Left renal pelvis (tissue), 4 donors: Measurements from ENCODE around the gene PCK2. TPM values are rescaled to one million over a fixed set of nuclear protein-coding genes. Genes with fewer than 3 reads are reported as not detected.
A peak's percentile ranks its signal among the peaks of the same experiment; 100 is the strongest.
"Not testable (repeated sequence)": the region's sequence is repeated elsewhere in the genome, so short reads cannot be mapped to it uniquely, and the experiment has no call there.

Experiments used
- DNase-seq, 4 donors: peaks; one replicate each; pipeline ENCODE4 v3.0.0-alpha.2; 2013; ENCODE audit warnings: low read depth in 4 of 4, low spot score in 3 of 4
- polyA plus RNA-seq, 4 donors: library from polyadenylated mRNA; unstranded; fragments of 120-200 nt; gene quantifications; one replicate each; pipeline ENCODE4 v1.2.1, GENCODE V29; 2013; ENCODE audit not compliant: insufficient read length in 4 of 4

The PCK2 gene
- polyA plus RNA-seq, 4 donors: 7.7 to 31.0 (median 24.0) TPM

- no peak for DNase-seq
Observed at GRCh38 chr14:24093207-24093900, 757 bp upstream of the PCK2 start.

GRCh38 chr14:24094841-24095270, 745 bp downstream of the PCK2 start:
- DNase-seq: no peak

- peak in 1 of 4 donors; percentile 46 for DNase-seq
Observed at GRCh38 chr14:24095271-24096068, 1.4 kb downstream of the PCK2 start.

- no peak for DNase-seq
Observed at GRCh38 chr14:24096545-24097181, 2.6 kb downstream of the PCK2 start.

GRCh38 chr14:24098229-24098926, 4.3 kb downstream of the PCK2 start:
- no peak for DNase-seq

- no peak for DNase-seq
Observed at GRCh38 chr14:24098927-24099813, 5.1 kb downstream of the PCK2 start.

- no peak for DNase-seq
Observed at GRCh38 chr14:24100197-24100981, 6.3 kb downstream of the PCK2 start.

GRCh38 chr14:24100982-24101494, 6.9 kb downstream of the PCK2 start:
- no peak for DNase-seq

GRCh38 chr14:24102357-24103048, 8.4 kb downstream of the PCK2 start:
- DNase-seq: no peak

GRCh38 chr14:24103451-24103850, 9.3 kb downstream of the PCK2 start:
- DNase-seq: no peak

GRCh38 chr14:24105609-24106239, 11.6 kb downstream of the PCK2 start:
- not testable (repeated sequence) for DNase-seq

- DNase-seq: no peak
Observed at GRCh38 chr14:24106672-24107271, 12.7 kb downstream of the PCK2 start.

- no peak for DNase-seq
Observed at GRCh38 chr14:24108336-24108874, 14.3 kb downstream of the PCK2 start.

GRCh38 chr14:24110060-24110459, 15.9 kb downstream of the PCK2 start:
- DNase-seq: no peak

GRCh38 chr14:24110523-24110922, 16.4 kb downstream of the PCK2 start:
- no peak for DNase-seq

- DNase-seq: no peak
Observed at GRCh38 chr14:24113379-24113800, 19.3 kb downstream of the PCK2 start.
